Left renal pelvis (tissue), 4 donors: ENCODE results near the gene DNM3. TPM values are rescaled to one million over a fixed set of nuclear protein-coding genes. Genes with fewer than 3 reads are reported as not detected.
"Not testable (repeated sequence)": the region's sequence is repeated elsewhere in the genome, so short reads cannot be mapped to it uniquely, and the experiment has no call there.

Experiments
- DNase-seq, 4 donors: peaks; one replicate each; pipeline ENCODE4 v3.0.0-alpha.2; 2013; ENCODE audit warnings: low read depth in 4 of 4, low spot score in 3 of 4
- polyA plus RNA-seq, 4 donors: library from polyadenylated mRNA; unstranded; fragments of 120-200 nt; gene quantifications; one replicate each; pipeline ENCODE4 v1.2.1, GENCODE V29; 2013; ENCODE audit not compliant: insufficient read length in 4 of 4

The DNM3 gene
- polyA plus RNA-seq, 4 donors: 3.8 to 6.6 (median 4.6) TPM

- DNase-seq: no peak
These were observed 501.4 kb downstream of the DNM3 start for GRCh38 chr1:172342584-172343239.

GRCh38 chr1:172343240-172344160 lies 502.2 kb downstream of the DNM3 start:
- DNase-seq: no peak

- DNase-seq: no peak
These were observed 503.1 kb downstream of the DNM3 start for GRCh38 chr1:172344444-172344843.

- DNase-seq: no peak
These were observed 503.8 kb downstream of the DNM3 start for GRCh38 chr1:172345077-172345476.

GRCh38 chr1:172347416-172347815 lies 506.1 kb downstream of the DNM3 start:
- no peak for DNase-seq

- no peak for DNase-seq
These were observed 509.6 kb downstream of the DNM3 start for GRCh38 chr1:172350856-172351255.

GRCh38 chr1:172351346-172351745 lies 510.0 kb downstream of the DNM3 start:
- no peak for DNase-seq

- DNase-seq: no peak
These were observed 510.5 kb downstream of the DNM3 start for GRCh38 chr1:172351754-172352161.

GRCh38 chr1:172352435-172352834 lies 511.1 kb downstream of the DNM3 start:
- no peak for DNase-seq

GRCh38 chr1:172354291-172355274 lies 513.3 kb downstream of the DNM3 start:
- DNase-seq: no peak

- DNase-seq: no peak
These were observed 515.3 kb downstream of the DNM3 start for GRCh38 chr1:172356620-172357019.

- no peak for DNase-seq
These were observed 516.6 kb downstream of the DNM3 start for GRCh38 chr1:172357753-172358385.

- DNase-seq: no peak
These were observed 518.2 kb downstream of the DNM3 start for GRCh38 chr1:172359491-172359999.

- no peak for DNase-seq
These were observed 519.2 kb downstream of the DNM3 start for GRCh38 chr1:172360511-172360910.

GRCh38 chr1:172360985-172361384 lies 519.7 kb downstream of the DNM3 start:
- no peak for DNase-seq

GRCh38 chr1:172363852-172364251 lies 522.6 kb downstream of the DNM3 start:
- DNase-seq: no peak

GRCh38 chr1:172371646-172372045 lies 530.3 kb downstream of the DNM3 start:
- not testable (repeated sequence) for DNase-seq

- DNase-seq: no peak
These were observed 532.6 kb downstream of the DNM3 start for GRCh38 chr1:172373864-172374263.

- no peak for DNase-seq
These were observed 533.9 kb downstream of the DNM3 start for GRCh38 chr1:172375211-172375631.

- DNase-seq: no peak
These were observed 535.1 kb downstream of the DNM3 start for GRCh38 chr1:172376431-172376830.
